SK-N-SH (cell line): ENCODE results near the gene THSD4. TPM values are rescaled to one million over a fixed set of nuclear protein-coding genes. Genes with fewer than 3 reads are reported as not detected.

Experiments used
- CTCF ChIA-PET: fragments of 300-600, 350-600 bp; formaldehyde crosslinking; extraction: SDS; loops from one replicate; lab custom pipeline; 2021; lab: Yijun Ruan, JAX
- POLR2A ChIA-PET: fragments of 350-600 bp; sonication (Branson Sonifier 250); formaldehyde crosslinking; extraction: SDS; loops from one replicate; lab custom pipeline; 2020; ENCODE audit warnings: antibody characterized with exemption, inconsistent platforms; lab: Yijun Ruan, JAX
- DNase-seq: peaks from one replicate; pipeline ENCODE4 v3.0.0; 2012
- H2AFZ ChIP-seq: fragments of 200-600 bp; sonication (generic); 2 replicates; pipeline ENCODE4 v1.8.1; 2016; ENCODE audit warnings: antibody characterized with exemption, mild to moderate bottlenecking, low read depth
- H3F3A ChIP-seq: fragments of 200-600 bp; sonication (generic); replicated peaks from 2 replicates; pipeline ENCODE3; 2016; ENCODE audit warnings: antibody characterized with exemption, mild to moderate bottlenecking; ENCODE audit not compliant: insufficient read depth
- H3K27ac ChIP-seq, 2 experiments: fragments of 200-500 bp in 1 of 2; fragments of 200-600 bp in 1 of 2; sonication (Bioruptor generic) in 1 of 2; sonication (generic), shearing (Covaris generic) in 1 of 2; 2 replicates each; pipeline versions ENCODE4 v1.5.1 to v1.6.1; 2014 to 2016; ENCODE audit warnings: low read depth in 2 of 2, inconsistent platforms in 1 of 2, low read length in 1 of 2, mild to moderate bottlenecking in 1 of 2, mixed read lengths in 1 of 2
- H3K27me3 ChIP-seq: fragments of 200-600 bp; sonication (generic), shearing (Covaris generic); 2 replicates; pipeline ENCODE4 v1.6.1; 2016; ENCODE audit warnings: mixed run types; ENCODE audit not compliant: insufficient read depth
- H3K36me3 ChIP-seq, 2 experiments: fragments of 200-500 bp in 1 of 2; fragments of 200-600 bp in 1 of 2; sonication (Bioruptor generic) in 1 of 2; sonication (generic) in 1 of 2; replicated peaks in 1 of 2; 2 replicates each; pipeline versions ENCODE3 to v1.5.1; 2014 to 2016; ENCODE audit warnings: low read length in 1 of 2, mild to moderate bottlenecking in 1 of 2; ENCODE audit not compliant: insufficient read depth in 2 of 2, control insufficient read depth in 1 of 2
- H3K4me1 ChIP-seq, 2 experiments: fragments of 200-500 bp in 1 of 2; fragments of 200-600 bp in 1 of 2; sonication (Bioruptor generic) in 1 of 2; sonication (generic), shearing (Covaris generic) in 1 of 2; 2 replicates each; pipeline versions ENCODE4 v1.5.1 to v1.6.1; 2014 to 2016; ENCODE audit warnings: low read depth in 1 of 2, low read length in 1 of 2, mixed run types in 1 of 2; ENCODE audit not compliant: insufficient read depth in 2 of 2, control insufficient read depth in 1 of 2
- H3K4me2 ChIP-seq: fragments of 200-600 bp; sonication (generic), shearing (Covaris generic); 2 replicates; pipeline ENCODE4 v1.6.1; 2017; ENCODE audit warnings: mixed run types
- H3K4me3 ChIP-seq, 2 experiments: fragments of 200-500 bp in 1 of 2; fragments of 200-600 bp in 1 of 2; sonication (Bioruptor generic) in 1 of 2; sonication (generic), shearing (Covaris generic) in 1 of 2; 2 replicates each; pipeline versions ENCODE4 v1.5.1 to v1.8.1; 2014 to 2016; ENCODE audit warnings: low read depth in 2 of 2, inconsistent platforms in 1 of 2, low read length in 1 of 2, mild to moderate bottlenecking in 1 of 2, mixed read lengths in 1 of 2, moderate library complexity in 1 of 2
- H3K79me2 ChIP-seq: fragments of 200-600 bp; sonication (generic); 2 replicates; pipeline ENCODE4 v1.8.1; 2017; ENCODE audit warnings: mild to moderate bottlenecking; ENCODE audit not compliant: insufficient read depth
- H3K9ac ChIP-seq: fragments of 200-600 bp; sonication (generic); 2 replicates; pipeline ENCODE4 v1.6.1; 2017; ENCODE audit warnings: mixed run types
- H3K9me2 ChIP-seq: fragments of 200-600 bp; sonication (generic); 2 replicates; pipeline ENCODE4 v1.6.1; 2017; ENCODE audit warnings: mixed run types
- H3K9me3 ChIP-seq: fragments of 200-600 bp; sonication (generic); 2 replicates; pipeline ENCODE4 v1.6.1; 2017; ENCODE audit warnings: mixed run types, mild to moderate bottlenecking, moderate library complexity
- H4K20me1 ChIP-seq: fragments of 200-600 bp; sonication (generic); 2 replicates; pipeline ENCODE4 v1.6.1; 2017; ENCODE audit warnings: mild to moderate bottlenecking, mixed run types; ENCODE audit not compliant: insufficient read depth
- CTCF ChIP-seq: fragments of 200-600 bp; sonication (generic); IDR thresholded peaks from 2 replicates; pipeline ENCODE4 v1.6.1; 2017; ENCODE audit warnings: antibody characterized with exemption, mild to moderate bottlenecking, moderate library complexity
- EZH2phosphoT487 ChIP-seq: fragments of 200-600 bp; sonication (generic); IDR thresholded peaks from 2 replicates; pipeline ENCODE4 v1.6.1; 2017; ENCODE audit warnings: low read depth, mixed run types, mild to moderate bottlenecking, antibody characterized with exemption, moderate library complexity, borderline replicate concordance
- FOSL2 ChIP-seq: IDR thresholded peaks from 2 replicates; pipeline ENCODE4 v1.4.0; 2012; ENCODE audit warnings: low read depth, mild to moderate bottlenecking, moderate library complexity, borderline replicate concordance
- FOXJ3 ChIP-seq: sonication (generic); formaldehyde crosslinking; IDR thresholded peaks from 2 replicates; pipeline ENCODE4 v1.5.1; 2020; ENCODE audit warnings: mild to moderate bottlenecking, missing genetic modification reagents
- FOXM1 ChIP-seq: IDR thresholded peaks from 2 replicates; pipeline ENCODE4 v1.4.0; 2012; ENCODE audit warnings: low read depth, mild to moderate bottlenecking
- JUND ChIP-seq: IDR thresholded peaks from 2 replicates; pipeline ENCODE4 v1.4.0; 2012
- PBX3 ChIP-seq: IDR thresholded peaks from 2 replicates; pipeline ENCODE4; 2012
- RAD21 ChIP-seq: IDR thresholded peaks from 2 replicates; pipeline ENCODE4 v1.6.1; 2012; ENCODE audit warnings: mild to moderate bottlenecking, low read length
- REST ChIP-seq: IDR thresholded peaks from 2 replicates; pipeline ENCODE4 v1.6.1; 2012; ENCODE audit warnings: mild to moderate bottlenecking, low read depth, low read length, moderate library complexity
- TAF1 ChIP-seq: IDR thresholded peaks from 2 replicates; pipeline ENCODE4 v1.6.1; 2012; ENCODE audit warnings: low read depth, mild to moderate bottlenecking, low read length, moderate library complexity, borderline replicate concordance
- TCF12 ChIP-seq: IDR thresholded peaks from 2 replicates; pipeline ENCODE4 v1.4.0; 2012
- ZBTB33 ChIP-seq: IDR thresholded peaks from 2 replicates; pipeline ENCODE4 v1.4.0; 2012; ENCODE audit warnings: low read depth, borderline replicate concordance
- WGBS: methylation state at CpG from one replicate; pipeline ENCODE4 v1.1.6; 2017; ENCODE audit warnings: low lambda C conversion rate; 5-methylcytosine and 5-hydroxymethylcytosine counted together
- polyA plus RNA-seq, 3 experiments: library from polyadenylated mRNA; depleted of rRNA; stranded (reverse); fragments of >200 nt; gene quantifications; 2 replicates each; pipeline ENCODE4 v1.2.3, GENCODE V29; 2012

The THSD4 gene
- polyA plus RNA-seq, 1 of the 3 experiments (the other 2 are of a cell fraction) = 79.1 TPM

GRCh38 chr15:71288348-71288955 lies 173.2 kb downstream of the THSD4 start:
- ChIA-PET CTCF (interaction anchor here (1.3 to 1.4 kb wide), 2 partner anchors 15 to 24 kb away, joined by 3 read pairs; no protein-coding TSS in a partner anchor), POLR2A (no interaction called here)
- Histone ChIP-seq H2AFZ (no peak overlapping the region), H3K4me3 (no peak overlapping the region), H3K4me2 (no peak overlapping the region), H3K27ac (no peak overlapping the region; a peak in 1 of 4 replicates), H3K9ac (no peak overlapping the region), H3K27me3 (no peaks in the 10 kb centered on the region), H3K36me3 (peaks cover 0 to 7% of the 10 kb centered on the region in 2 experiments), H3K9me3 (no peaks in the 10 kb centered on the region), H3F3A (no peaks in the 10 kb centered on the region), H3K9me2 (no peaks in the 10 kb centered on the region), H3K4me1 (peaks cover 6 to 10% of the 10 kb centered on the region in 2 experiments; a peak in 3 of 4 replicates), H3K79me2 (peaks cover 4% of the 10 kb centered on the region), H4K20me1 (no peaks in the 10 kb centered on the region)
- 79% methylated on average over 5 of the region's 5 CpGs for WGBS
- TF ChIP-seq PBX3 = no peak
- TF ChIP-seq JUND = no peak
- TF ChIP-seq FOXJ3 (CRISPR knock-in tag) = no peak
- no peak for TF ChIP-seq FOXM1
- no peak for TF ChIP-seq CTCF
- no peak for TF ChIP-seq TCF12
- TF ChIP-seq ZBTB33 = no peak
- no peak for TF ChIP-seq FOSL2
- no peak for TF ChIP-seq REST
- no peak for TF ChIP-seq TAF1
- TF ChIP-seq EZH2phosphoT487 = no peak
- TF ChIP-seq RAD21 = no peak
- DNase-seq = no peak
